ENCODE measurements around the gene SGCA. TPM values are rescaled to one million over a fixed set of nuclear protein-coding genes. Genes with fewer than 3 reads are reported as not detected.

The SGCA gene
- total and polyA plus RNA-seq, 2 of the 13 experiments (the other 11 are each of a cell fraction or from before 2014, with no cell fraction given), result not detected

- no peak for TF ChIP-seq TRAFD1 (CRISPR knock-in tag; IDR thresholded peaks at IDR 0.05; ENCODE audit: borderline replicate concordance)
- no peak for TF ChIP-seq ZNF331 (CRISPR knock-in tag; IDR thresholded peaks at IDR 0.05)
- TF ChIP-seq ZNF136 (CRISPR knock-in tag; IDR thresholded peaks at IDR 0.05; ENCODE audit: low read depth), result no peak
- no peak for TF ChIP-seq BORCS8-MEF2B (CRISPR knock-in tag; IDR thresholded peaks at IDR 0.05)
- 0 out of 2 replicates have a peak, but pooled peaks have one; percentile 4 for TF ChIP-seq IRF9 (CRISPR knock-in tag; IDR thresholded peaks at IDR 0.05; ENCODE audit: borderline replicate concordance)
- TF ChIP-seq FOXA1 (IDR thresholded peaks at IDR 0.05), result no peak
- TF ChIP-seq FOXA1 (CRISPR knock-in tag; IDR thresholded peaks at IDR 0.05), result no peak
These were observed 26.5 kb upstream of the SGCA start (continued) for GRCh38 chr17:50139185-50139783.

GRCh38 chr17:50139950-50140885 is 25.6 kb upstream of the SGCA start:
- H3K36me3 ChIP-seq (replicated peaks in 1 of 2; ENCODE audit: control insufficient read depth in 1 of 2, insufficient read depth in 2 of 2, low read length in 2 of 2), result peaks cover 64 to 79% of the 10 kb centered on the region in 2 experiments
- ATAC-seq (peak; percentile 83), DNase-seq (ENCODE audit: low spot score) (peak; percentile 77), FAIRE-seq (peak; percentile 98)
- peaks cover 13% of the 10 kb centered on the region for H3K4me1 ChIP-seq (ENCODE audit: insufficient read depth, low read length)
- H3K9me3 ChIP-seq (ENCODE audit: low read length), result no peaks in the 10 kb centered on the region
- H3K79me2 ChIP-seq (ENCODE audit: insufficient read depth, low read length), result no peaks in the 10 kb centered on the region
- in situ Hi-C loops (cut with HindIII; ENCODE audit: extremely low pct_ligation_motif_present, low pct_unique_long_range_greater_than_20kb) (no loop called here), intact Hi-C loops (cut with micrococcal nuclease; ENCODE audit: unreplicated experiment) (loop anchor here (1.0 kb wide), 2 partner anchors 8 to 21 kb away; no protein-coding TSS in a partner anchor)
- H3K4me2 ChIP-seq (ENCODE audit: low read depth, low read length), result no peak overlapping the region
- POLR2A ChIA-PET, result no interaction called here
- H2AFZ ChIP-seq (ENCODE audit: low read length), result no peak overlapping the region
- H3K27me3 ChIP-seq (ENCODE audit: control insufficient read depth in 1 of 2, insufficient read depth in 2 of 2, low read length in 2 of 2), result no peaks in the 10 kb centered on the region
- H3K9ac ChIP-seq (ENCODE audit: insufficient read depth, low read depth, low read length), result no peak overlapping the region
- H4K20me1 ChIP-seq (ENCODE audit: insufficient read depth, low read length), result peaks cover 6% of the 10 kb centered on the region; the same call in 1 of the 2 replicates
- WGBS (ENCODE audit: low lambda C conversion rate), result 51% methylated on average over 19 of the region's 19 CpGs
- no TSS peak for BruUV-seq (replicated peaks)
- H3K27ac ChIP-seq (ENCODE audit: extremely low read length, insufficient read depth, low read length), result no peak overlapping the region
- H3K4me3 ChIP-seq (replicated peaks in 1 of 3; ENCODE audit: insufficient read depth in 1 of 3, low read depth in 2 of 3, low read length in 3 of 3), result no peak overlapping the region
- CTCF ChIA-PET (ENCODE audit: low intra/inter-chr PET ratio, low total read pairs), result interaction anchor here (1.2 to 2.2 kb wide), 4 partner anchors 21 to 157 kb away, joined by 3 to 32 read pairs (median 4); no protein-coding TSS in a partner anchor
- TF ChIP-seq LCORL (IDR thresholded peaks at IDR 0.05), result no peak
- peak; percentile 46; the same call in 1 of the 2 replicates for TF ChIP-seq LCORL (CRISPR knock-in tag; IDR thresholded peaks at IDR 0.05)
- peak; percentile 33; the same call in 1 of the 2 replicates for TF ChIP-seq RFXAP (CRISPR knock-in tag; IDR thresholded peaks at IDR 0.05; ENCODE audit: borderline replicate concordance)
- TF ChIP-seq MAZ (IDR thresholded peaks at IDR 0.05; ENCODE audit: borderline replicate concordance, low read depth, low read length), result peak; percentile 57; the same call in 1 of the 2 replicates
- no peak for TF ChIP-seq MAZ (CRISPR knock-in tag; IDR thresholded peaks at IDR 0.05; ENCODE audit: low read depth)
- 0 out of 2 replicates have a peak, but pooled peaks have one; percentile 22 for TF ChIP-seq NFKB2 (CRISPR knock-in tag; IDR thresholded peaks at IDR 0.05; ENCODE audit: borderline replicate concordance)
- no peak for TF ChIP-seq ZMAT5 (CRISPR knock-in tag; IDR thresholded peaks at IDR 0.05; ENCODE audit: borderline replicate concordance, low read depth)
- TF ChIP-seq ZNF326 (CRISPR knock-in tag; IDR thresholded peaks at IDR 0.05; ENCODE audit: borderline replicate concordance), result no peak
